Bladder microvascular endothelial cell (primary cell): Measurements from ENCODE around the gene MYH1. TPM values are rescaled to one million over a fixed set of nuclear protein-coding genes. Genes with fewer than 3 reads are reported as not detected.

Experiments used
- total RNA-seq: library from RNA; depleted of rRNA; stranded (reverse); fragments of >200 nt; gene quantifications from 2 replicates; pipeline ENCODE4 v1.2.3, GENCODE V29; 2014

The MYH1 gene
- total RNA-seq, result not detected in 2 replicates

DNA sequence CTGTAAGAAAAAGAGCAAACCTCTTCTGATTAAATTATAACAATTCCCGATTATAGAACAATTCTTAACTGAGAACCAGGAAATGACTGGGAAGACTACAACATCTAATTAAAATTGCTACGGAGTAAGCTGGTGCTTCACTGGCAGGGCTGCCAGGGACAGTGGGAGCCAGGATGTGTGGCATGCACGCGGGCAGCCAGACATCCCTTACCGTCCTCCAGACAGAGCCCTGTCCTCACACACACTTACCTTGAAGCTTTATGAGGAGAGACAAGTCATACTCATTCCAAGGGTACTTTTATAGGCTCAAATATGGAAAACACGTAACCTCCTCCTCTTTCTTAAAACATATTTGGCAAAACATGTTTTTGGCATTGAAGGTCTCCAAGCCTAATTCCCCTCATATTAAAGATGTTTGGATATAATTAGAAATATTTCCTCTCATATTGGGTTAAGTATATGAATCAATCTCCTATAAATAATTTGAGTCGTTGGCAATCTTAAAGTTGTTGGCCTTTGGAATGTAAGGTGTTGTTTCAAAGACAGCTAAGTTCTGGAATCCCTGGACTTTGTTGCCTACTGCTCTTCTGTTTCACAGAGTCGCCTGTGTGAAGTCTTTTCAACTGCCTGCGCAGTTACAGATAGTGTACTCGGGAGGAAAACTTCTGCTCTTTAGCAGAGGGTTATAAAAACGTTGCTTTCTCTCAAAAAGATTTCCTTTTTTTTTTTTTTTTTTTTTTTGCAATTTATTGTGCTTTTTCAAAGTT is at the start of gene MYH1:
TSS of gene MYH1 (minus strand) at position 272 of the 767 bp plus-strand sequence. CDS start 1,900 bp downstream, outside the sequence.

GRCh38 chr17:10549096-10549842 is 30.9 kb upstream of the MYH1 start, which contains the start of gene MYH2:
Gene MYH2 (minus strand): TSS chr17:10549658. CDS start chr17:10547920, 1,738 bp downstream.

DNA sequence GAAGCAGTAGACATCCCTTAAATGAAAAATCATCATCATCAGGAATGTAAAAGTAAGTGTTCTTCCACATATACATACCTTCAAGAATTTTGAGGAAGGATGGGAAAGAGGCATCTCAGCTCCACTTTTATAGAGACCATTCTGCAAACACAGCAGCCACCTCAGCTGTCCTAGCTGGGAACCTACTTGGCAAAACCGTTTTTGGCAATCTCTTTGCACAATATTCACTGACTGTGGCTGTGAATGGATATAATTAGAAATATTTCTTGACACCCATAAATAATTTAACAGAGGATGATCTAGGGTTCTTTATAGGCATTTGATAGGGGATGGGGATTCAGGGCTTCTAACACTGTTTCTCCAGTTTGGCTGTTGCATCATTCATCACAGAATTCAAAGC is 48.9 kb downstream of the MYH1 start, which contains the start of gene MYH4:
TSS of gene MYH4 (minus strand) at position 101 of the 400 bp plus-strand sequence. CDS start 2,814 bp downstream, outside the sequence.

Other genes starting within 250 kb of the MYH1 start
- gene MYH13, start 145.5 kb downstream of the MYH1 start, total RNA-seq, result not detected in 2 replicates
- gene MYH8, start 96.6 kb downstream of the MYH1 start, total RNA-seq, result not detected in 2 replicates
- not detected in 2 replicates for gene MYH4, start 49.0 kb downstream of the MYH1 start, total RNA-seq
- gene MYH2, start 31.1 kb upstream of the MYH1 start, total RNA-seq, result not detected in 2 replicates
- gene MYH3, start 138.8 kb upstream of the MYH1 start, total RNA-seq, result under 0.01 and 0.88 TPM in 2 replicates
- gene SCO1, start 179.0 kb upstream of the MYH1 start, total RNA-seq, result 18.5 and 34.4 TPM in 2 replicates
- 8.3 and 10.2 TPM in 2 replicates for gene ADPRM, start 179.1 kb upstream of the MYH1 start, total RNA-seq
- gene TMEM220, start 211.5 kb upstream of the MYH1 start, total RNA-seq, result 1.1 and 1.3 TPM in 2 replicates